ENCODE data around the gene PRR15.

Gene PRR15

GRCh38 chr7:29599026-29599425 is 35.4 kb downstream of the PRR15 start:
- Histone ChIP-seq H3F3A (ENCODE audit: insufficient read depth, low read length) (no peaks in the 10 kb centered on the region), H3K4me1 (ENCODE audit: insufficient read depth, low read length, severe bottlenecking) (no peaks in the 10 kb centered on the region), H3K9me3 (ENCODE audit: low read length) (no peaks in the 10 kb centered on the region), H4K20me1 (ENCODE audit: insufficient read depth, low read length) (no peaks in the 10 kb centered on the region), H3K36me3 (ENCODE audit: insufficient read depth, low read length) (no peaks in the 10 kb centered on the region), H3K9me2 (ENCODE audit: low read depth, low read length) (no peaks in the 10 kb centered on the region), H3K4me2 (ENCODE audit: low read length) (no peak overlapping the region), H3K9ac (ENCODE audit: low read length) (no peak overlapping the region), H3K79me2 (ENCODE audit: insufficient read depth, low read length) (no peaks in the 10 kb centered on the region), H2AFZ (ENCODE audit: low read length) (no peak overlapping the region), H3K27ac (ENCODE audit: low read depth, low read length, poor library complexity, severe bottlenecking) (no peak overlapping the region), H3K4me3 (ENCODE audit: low read depth, low read length, poor library complexity, severe bottlenecking) (no peak overlapping the region), H3K27me3 (ENCODE audit: insufficient read depth, low read length) (no peaks in the 10 kb centered on the region)
- TF ChIP-seq CTCF (IDR thresholded peaks at IDR 0.05; ENCODE audit: low read length), result no peak
- TF ChIP-seq EZH2 (IDR thresholded peaks at IDR 0.05; ENCODE audit: borderline replicate concordance, low read length), result no peak

GRCh38 chr7:29600661-29601060 is 37.0 kb downstream of the PRR15 start:
- no peak overlapping the region for H3K9ac ChIP-seq (ENCODE audit: low read length)
- TF ChIP-seq EZH2 (IDR thresholded peaks at IDR 0.05; ENCODE audit: borderline replicate concordance, low read length), result no peak
- TF ChIP-seq CTCF (IDR thresholded peaks at IDR 0.05; ENCODE audit: low read length), result no peak
- no peaks in the 10 kb centered on the region for H3K9me3 ChIP-seq (ENCODE audit: low read length)
- H3K4me1 ChIP-seq (ENCODE audit: insufficient read depth, low read length, severe bottlenecking), result no peaks in the 10 kb centered on the region
- no peak overlapping the region for H2AFZ ChIP-seq (ENCODE audit: low read length)
- H3K27me3 ChIP-seq (ENCODE audit: insufficient read depth, low read length), result no peaks in the 10 kb centered on the region
- no peak overlapping the region for H3K4me2 ChIP-seq (ENCODE audit: low read length)
- H3K36me3 ChIP-seq (ENCODE audit: insufficient read depth, low read length), result no peaks in the 10 kb centered on the region
- no peaks in the 10 kb centered on the region for H3F3A ChIP-seq (ENCODE audit: insufficient read depth, low read length)
- H3K79me2 ChIP-seq (ENCODE audit: insufficient read depth, low read length), result no peaks in the 10 kb centered on the region
- no peaks in the 10 kb centered on the region for H4K20me1 ChIP-seq (ENCODE audit: insufficient read depth, low read length)
- no peaks in the 10 kb centered on the region for H3K9me2 ChIP-seq (ENCODE audit: low read depth, low read length)
- no peak overlapping the region for H3K4me3 ChIP-seq (ENCODE audit: low read depth, low read length, poor library complexity, severe bottlenecking)
- H3K27ac ChIP-seq (ENCODE audit: low read depth, low read length, poor library complexity, severe bottlenecking), result no peak overlapping the region

GRCh38 chr7:29604052-29604451 is 40.4 kb downstream of the PRR15 start:
- Histone ChIP-seq H3K36me3 (ENCODE audit: insufficient read depth, low read length) (no peaks in the 10 kb centered on the region), H4K20me1 (ENCODE audit: insufficient read depth, low read length) (no peaks in the 10 kb centered on the region), H3F3A (ENCODE audit: insufficient read depth, low read length) (no peaks in the 10 kb centered on the region), H3K79me2 (ENCODE audit: insufficient read depth, low read length) (no peaks in the 10 kb centered on the region), H3K9me2 (ENCODE audit: low read depth, low read length) (no peaks in the 10 kb centered on the region), H3K4me1 (ENCODE audit: insufficient read depth, low read length, severe bottlenecking) (no peaks in the 10 kb centered on the region), H3K9ac (ENCODE audit: low read length) (no peak overlapping the region), H3K4me2 (ENCODE audit: low read length) (no peak overlapping the region), H3K27me3 (ENCODE audit: insufficient read depth, low read length) (no peaks in the 10 kb centered on the region), H2AFZ (ENCODE audit: low read length) (no peak overlapping the region), H3K4me3 (ENCODE audit: low read depth, low read length, poor library complexity, severe bottlenecking) (no peak overlapping the region), H3K27ac (ENCODE audit: low read depth, low read length, poor library complexity, severe bottlenecking) (no peak overlapping the region), H3K9me3 (ENCODE audit: low read length) (no peaks in the 10 kb centered on the region)
- TF ChIP-seq EZH2 (IDR thresholded peaks at IDR 0.05; ENCODE audit: borderline replicate concordance, low read length), result no peak
- TF ChIP-seq CTCF (IDR thresholded peaks at IDR 0.05; ENCODE audit: low read length), result no peak
